AG04450 (cell line): ENCODE results near the gene EXOC1. TPM values are rescaled to one million over a fixed set of nuclear protein-coding genes. Genes with fewer than 3 reads are reported as not detected.

ENCODE experiments used
- CTCF ChIA-PET: fragments of 300-600, 350-600 bp; formaldehyde crosslinking; extraction: SDS; loops from one replicate; lab custom pipeline; 2022; ENCODE audit warnings: antibody characterized with exemption, inconsistent platforms; lab: Charles Lee
- POLR2A ChIA-PET: fragments of 350-600 bp; formaldehyde crosslinking; extraction: SDS; loops from one replicate; lab custom pipeline; 2021; ENCODE audit warnings: antibody characterized with exemption, inconsistent platforms; lab: Yijun Ruan, JAX
- DNase-seq: peaks from one replicate; pipeline ENCODE4 v3.0.0-alpha.2; 2011; ENCODE audit warnings: low read depth, low spot score
- H3K27ac ChIP-seq: one replicate; pipeline ENCODE4 v1.5.1; 2012; ENCODE audit warnings: low read depth, low read length, control low read depth
- H3K27me3 ChIP-seq: one replicate; pipeline ENCODE4 v1.6.0; 2012; ENCODE audit warnings: low read length; ENCODE audit not compliant: control insufficient read depth, insufficient read depth
- H3K4me3 ChIP-seq: 2 replicates; pipeline ENCODE4 v1.5.1; 2011; ENCODE audit warnings: mild to moderate bottlenecking, low read depth, low read length, control low read depth
- H3K9me3 ChIP-seq: 2 replicates; pipeline ENCODE4 v1.5.1; 2012; ENCODE audit warnings: low read length; ENCODE audit not compliant: control insufficient read depth, insufficient read depth
- CTCF ChIP-seq: IDR thresholded peaks from 2 replicates; pipeline ENCODE4 v1.5.1; 2011; ENCODE audit warnings: low read depth, low read length, control low read depth, inconsistent platforms
- polyA minus RNA-seq: library from RNA; depleted of rRNA, polyadenylated mRNA; stranded (reverse); fragments of >200 nt; gene quantifications from 2 replicates; pipeline ENCODE4 v1.2.3, GENCODE V29; 2011; rRNA and poly(A)+ RNA removed
- polyA plus RNA-seq: library from polyadenylated mRNA; depleted of rRNA; stranded (reverse); fragments of >200 nt; gene quantifications from 2 replicates; pipeline ENCODE4 v1.2.3, GENCODE V29; 2011; rRNA removed

The EXOC1 gene
- 26.8 and 35.2 TPM in 2 replicates for polyA plus RNA-seq
- 18.7 and 34.9 TPM in 2 replicates for polyA minus RNA-seq

GRCh38 chr4:55853484-55854046 lies at the start of gene EXOC1:
TSS of gene EXOC1 (plus strand) at chr4:55853648. CDS start at chr4:55858324, 4,676 bp downstream.
- no peaks in the 10 kb centered on the region for H3K27me3 ChIP-seq
- H3K4me3 ChIP-seq = peak within 1 kb of the TSS; percentile 88
- H3K27ac ChIP-seq = peak within 1 kb of the TSS; percentile 77
- DNase-seq = peak; percentile 87
- ChIA-PET POLR2A (interaction anchor here (1.6 kb wide), 1 partner anchor 12 kb away, joined by 5 read pairs; no protein-coding TSS in a partner anchor), CTCF (interaction anchor here (0.6 to 3.6 kb wide), 4 partner anchors 13 to 562 kb away, joined by 3 to 17 read pairs (median 5); partner anchors contain the start of genes CEP135 and SRD5A3)
- TF ChIP-seq CTCF = no peak
- H3K9me3 ChIP-seq = no peaks in the 10 kb centered on the region

GRCh38 chr4:55807556-55807955 lies 45.9 kb upstream of the EXOC1 start:
- Histone ChIP-seq H3K27ac (no peak overlapping the region), H3K4me3 (no peak overlapping the region), H3K9me3 (no peaks in the 10 kb centered on the region), H3K27me3 (peaks cover 5% of the 10 kb centered on the region)
- POLR2A ChIA-PET = no interaction called here
- CTCF ChIA-PET = interaction anchor here (0.7 to 0.8 kb wide), 2 partner anchors 64 to 462 kb away, joined by 3 to 4 read pairs; partner anchors contain the start of gene SRD5A3
- TF ChIP-seq CTCF = no peak
- no peak for DNase-seq

DNA sequence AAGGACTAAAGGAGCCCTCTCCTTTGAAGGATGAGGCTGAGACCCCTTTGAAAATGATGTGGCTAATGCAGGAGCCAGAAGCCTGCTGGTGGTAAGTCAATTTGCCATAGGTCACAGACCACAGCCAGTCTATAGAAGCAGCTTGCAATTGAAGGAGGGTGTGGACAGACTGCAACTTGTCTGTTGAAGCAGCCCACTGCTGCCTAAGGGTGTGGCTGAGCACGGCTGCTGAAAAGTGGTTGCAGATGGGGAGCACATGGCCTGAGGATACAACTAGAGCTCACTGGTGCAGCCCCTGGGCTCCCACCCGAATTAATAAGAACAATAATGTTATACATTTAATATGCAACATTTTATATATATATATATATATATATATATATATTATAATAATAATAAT lies 45.3 kb upstream of the EXOC1 start:
- TF ChIP-seq CTCF = no peak
- POLR2A ChIA-PET = no interaction called here
- Histone ChIP-seq H3K9me3 (no peaks in the 10 kb centered on the region), H3K4me3 (no peak overlapping the region), H3K27me3 (peaks cover 5% of the 10 kb centered on the region), H3K27ac (no peak overlapping the region)
- DNase-seq = no peak
- CTCF ChIA-PET = interaction anchor here (0.8 kb wide), 1 partner anchor 462 kb away, joined by 3 read pairs; the partner anchor contains the start of gene SRD5A3

- Histone ChIP-seq H3K4me3 (no peak overlapping the region), H3K9me3 (no peaks in the 10 kb centered on the region), H3K27me3 (peaks cover 5% of the 10 kb centered on the region), H3K27ac (no peak overlapping the region)
- ChIA-PET POLR2A (no interaction called here), CTCF (no interaction called here)
- DNase-seq = no peak
- TF ChIP-seq CTCF = no peak
Measured at GRCh38 chr4:55808632-55809031, 44.8 kb upstream of the EXOC1 start.

- H3K9me3 ChIP-seq = no peaks in the 10 kb centered on the region
- peaks cover 5% of the 10 kb centered on the region for H3K27me3 ChIP-seq
- H3K27ac ChIP-seq = no peak overlapping the region
- no peak overlapping the region for H3K4me3 ChIP-seq
- POLR2A ChIA-PET = no interaction called here
- CTCF ChIA-PET = no interaction called here
- no peak for DNase-seq
- TF ChIP-seq CTCF = no peak
Measured at GRCh38 chr4:55817691-55818090, 35.8 kb upstream of the EXOC1 start.
